ENCODE measurements around the gene ROR1.

Gene ROR1

DNA sequence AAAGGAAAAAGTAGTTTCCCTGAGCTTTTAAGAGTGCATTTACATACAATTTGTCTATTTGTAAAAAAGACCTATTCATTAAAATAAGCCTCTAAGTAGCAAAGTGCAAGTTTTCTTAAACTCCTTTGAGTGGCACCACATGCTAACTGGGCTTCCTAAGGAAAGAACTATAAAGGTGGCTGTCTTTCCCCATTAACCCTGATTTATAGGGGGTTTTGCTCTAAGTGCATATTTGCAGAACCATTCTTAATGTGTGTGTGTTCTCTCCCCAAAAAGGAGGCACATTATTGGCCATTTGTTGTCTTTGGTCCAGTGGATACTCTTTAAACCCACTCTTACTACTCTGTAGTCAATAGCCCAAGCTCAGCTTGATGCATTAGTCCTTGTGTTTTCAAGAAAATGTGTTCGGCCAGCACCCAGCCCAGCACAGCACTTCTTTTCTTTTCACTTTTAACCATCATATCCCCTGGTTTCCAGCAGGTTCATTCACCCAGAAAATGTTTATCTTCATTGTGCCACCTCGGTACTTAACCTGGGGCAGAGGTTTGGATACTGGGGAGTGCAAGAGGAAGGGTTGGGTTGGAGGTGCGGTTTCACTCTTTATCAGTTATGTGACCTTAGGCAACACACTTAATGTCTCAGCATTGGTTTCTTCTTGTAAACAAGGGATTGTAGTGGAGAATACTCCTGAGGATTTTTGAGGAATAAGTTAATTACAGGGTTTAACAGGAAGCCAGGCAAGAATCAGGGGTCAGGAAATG lies 267.7 kb downstream of the ROR1 start:
- H3K4me3 ChIP-seq (replicated peaks; ENCODE audit: low read depth, low read length): no peak overlapping the region
- TF ChIP-seq, protein P1, sequence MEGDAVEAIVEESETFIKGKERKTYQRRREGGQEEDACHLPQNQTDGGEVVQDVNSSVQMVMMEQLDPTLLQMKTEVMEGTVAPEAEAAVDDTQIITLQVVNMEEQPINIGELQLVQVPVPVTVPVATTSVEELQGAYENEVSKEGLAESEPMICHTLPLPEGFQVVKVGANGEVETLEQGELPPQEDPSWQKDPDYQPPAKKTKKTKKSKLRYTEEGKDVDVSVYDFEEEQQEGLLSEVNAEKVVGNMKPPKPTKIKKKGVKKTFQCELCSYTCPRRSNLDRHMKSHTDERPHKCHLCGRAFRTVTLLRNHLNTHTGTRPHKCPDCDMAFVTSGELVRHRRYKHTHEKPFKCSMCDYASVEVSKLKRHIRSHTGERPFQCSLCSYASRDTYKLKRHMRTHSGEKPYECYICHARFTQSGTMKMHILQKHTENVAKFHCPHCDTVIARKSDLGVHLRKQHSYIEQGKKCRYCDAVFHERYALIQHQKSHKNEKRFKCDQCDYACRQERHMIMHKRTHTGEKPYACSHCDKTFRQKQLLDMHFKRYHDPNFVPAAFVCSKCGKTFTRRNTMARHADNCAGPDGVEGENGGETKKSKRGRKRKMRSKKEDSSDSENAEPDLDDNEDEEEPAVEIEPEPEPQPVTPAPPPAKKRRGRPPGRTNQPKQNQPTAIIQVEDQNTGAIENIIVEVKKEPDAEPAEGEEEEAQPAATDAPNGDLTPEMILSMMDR (IDR thresholded peaks at IDR 0.05; ENCODE audit: low read depth, low read length, missing control alignments): no peak
- no peak for DNase-seq (ENCODE audit: extremely low read depth, low read depth)

DNA sequence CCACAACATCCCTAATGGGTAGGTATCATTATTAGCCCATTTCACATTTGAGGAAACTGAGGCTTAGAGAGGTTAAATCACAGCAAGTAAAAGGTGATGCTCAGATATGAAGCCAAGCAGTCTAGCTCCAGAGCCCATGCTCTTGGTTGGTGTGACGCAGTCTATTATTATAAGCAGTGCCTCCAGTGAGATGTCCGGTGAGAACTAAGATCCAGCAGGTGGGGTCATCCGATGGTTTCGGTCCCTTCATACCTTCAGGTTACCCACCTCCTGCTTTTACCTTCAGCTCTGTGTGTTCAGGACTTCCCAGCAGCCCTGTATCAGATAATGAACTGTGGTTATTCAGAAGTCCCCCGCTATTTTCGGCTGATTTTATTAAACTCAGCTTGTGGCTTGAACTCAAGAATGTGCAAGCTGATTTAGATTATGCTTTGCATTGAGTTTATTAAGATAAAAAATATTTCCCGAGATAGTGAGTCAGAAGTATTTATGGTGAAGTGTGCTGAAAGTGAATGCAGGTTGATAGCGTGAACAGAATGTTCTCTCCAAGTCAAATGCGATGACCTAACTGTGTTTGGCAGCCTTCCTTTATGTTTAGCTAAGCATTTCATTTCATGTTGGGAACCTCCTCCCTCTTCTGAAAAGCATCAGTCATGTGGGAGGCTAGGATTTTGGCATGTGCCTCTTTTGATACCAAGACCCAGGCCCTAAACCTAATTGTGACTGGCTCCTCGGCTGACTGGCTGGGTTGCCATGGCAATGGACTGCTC lies 268.7 kb downstream of the ROR1 start:
- H3K4me3 ChIP-seq (replicated peaks; ENCODE audit: low read depth, low read length): no peak overlapping the region
- DNase-seq (ENCODE audit: extremely low read depth, low read depth): peak; percentile 76
- TF ChIP-seq, protein P1 (IDR thresholded peaks at IDR 0.05; ENCODE audit: low read depth, low read length, missing control alignments): no peak

DNA sequence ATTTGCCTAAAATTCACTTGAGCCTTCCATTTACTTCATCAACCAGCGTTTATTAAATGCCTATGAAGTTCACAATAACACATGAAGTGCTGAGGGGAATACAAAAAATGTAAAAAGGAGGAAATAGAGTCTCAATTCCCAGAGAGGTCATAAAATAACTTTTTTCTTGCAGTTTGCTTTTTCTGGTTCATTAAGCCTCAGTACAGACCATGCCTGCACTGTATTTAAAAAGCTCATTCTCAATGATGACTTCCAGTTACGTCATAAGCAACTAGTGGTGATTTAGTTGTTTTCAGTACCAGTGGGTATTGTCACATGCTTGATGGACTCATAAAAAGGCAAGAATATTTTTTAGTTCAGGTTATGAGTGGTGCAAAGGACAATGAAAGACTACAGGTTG lies 269.5 kb downstream of the ROR1 start:
- no peak for DNase-seq (ENCODE audit: extremely low read depth, low read depth)
- H3K4me3 ChIP-seq (replicated peaks; ENCODE audit: low read depth, low read length): no peak overlapping the region
- TF ChIP-seq, protein P1 (IDR thresholded peaks at IDR 0.05; ENCODE audit: low read depth, low read length, missing control alignments): no peak

DNA sequence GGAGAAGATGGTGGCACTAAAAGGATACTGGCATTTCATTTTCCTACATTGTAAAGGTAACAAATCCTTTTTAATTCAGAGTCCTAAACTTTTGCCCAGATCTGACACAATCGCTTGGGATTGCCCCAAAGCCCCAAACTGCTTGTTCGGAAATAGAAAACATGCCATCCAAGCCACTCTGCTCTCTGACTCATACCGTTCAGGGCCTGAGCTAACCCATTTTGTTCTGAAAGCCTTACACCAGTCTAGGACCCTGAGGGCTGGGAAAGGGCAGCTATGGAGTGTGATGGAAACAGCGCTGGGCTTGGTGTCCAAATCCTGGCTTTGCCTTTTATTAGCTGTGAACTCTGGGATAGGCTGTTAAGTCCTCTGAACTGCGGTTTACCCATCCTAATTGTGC lies 270.2 kb downstream of the ROR1 start:
- DNase-seq (ENCODE audit: extremely low read depth, low read depth): no peak
- TF ChIP-seq, protein P1 (IDR thresholded peaks at IDR 0.05; ENCODE audit: low read depth, low read length, missing control alignments): no peak
- no peak overlapping the region for H3K4me3 ChIP-seq (replicated peaks; ENCODE audit: low read depth, low read length)

DNA sequence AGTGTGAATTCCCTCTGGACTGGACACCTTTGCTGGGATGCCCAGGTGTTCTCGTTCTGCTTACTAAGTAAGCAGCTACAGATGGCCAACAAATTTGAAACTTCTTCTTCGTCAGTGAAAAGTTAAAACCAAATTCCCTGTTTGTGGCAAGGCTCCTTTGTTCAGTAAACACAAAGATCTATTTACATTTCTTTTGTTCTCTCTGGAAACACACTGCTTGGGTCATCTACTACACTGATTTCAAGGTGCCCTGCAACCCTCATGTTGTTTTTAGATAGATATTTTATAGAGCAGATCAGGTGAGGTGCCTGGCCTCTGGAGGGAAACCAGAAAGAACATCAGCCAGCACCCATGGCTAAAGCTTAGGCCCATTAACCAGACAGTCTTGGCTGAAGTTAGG lies 272.4 kb downstream of the ROR1 start:
- TF ChIP-seq, protein P1 (IDR thresholded peaks at IDR 0.05; ENCODE audit: low read depth, low read length, missing control alignments): no peak
- H3K4me3 ChIP-seq (replicated peaks; ENCODE audit: low read depth, low read length): no peak overlapping the region
- DNase-seq (ENCODE audit: extremely low read depth, low read depth): no peak

DNA sequence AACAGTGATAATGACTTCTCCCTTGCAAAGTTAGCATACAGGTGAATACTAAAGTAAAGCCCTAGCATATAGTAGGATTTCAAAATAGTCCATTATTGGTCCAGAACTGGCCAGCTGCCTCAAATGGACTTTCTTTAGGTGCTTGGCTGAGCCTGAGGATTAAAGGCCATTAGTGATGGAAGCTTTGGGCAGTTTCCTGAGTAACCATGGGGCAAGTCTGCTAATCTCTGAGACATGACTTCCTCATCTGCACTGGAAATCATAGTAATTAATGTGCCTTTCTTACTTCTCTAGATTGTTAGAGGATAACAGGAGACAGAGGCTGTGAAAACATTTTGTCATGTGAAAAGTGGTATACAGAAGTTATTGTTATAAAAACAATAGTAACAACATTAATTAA lies 273.1 kb downstream of the ROR1 start:
- TF ChIP-seq, protein P1 (IDR thresholded peaks at IDR 0.05; ENCODE audit: low read depth, low read length, missing control alignments): no peak
- DNase-seq (ENCODE audit: extremely low read depth, low read depth): no peak

More for the DNA sequence above, 273.1 kb downstream of the ROR1 start:
- no peak overlapping the region for H3K4me3 ChIP-seq (replicated peaks; ENCODE audit: low read depth, low read length)
